ENCODE measurements around the gene TARBP2.

The TARBP2 gene

GRCh38 chr12:53516758-53517455 lies 15.8 kb downstream of the TARBP2 start:
- Histone ChIP-seq H3K27ac (ENCODE audit: low read depth, low read length) (no peak overlapping the region), H3K4me3 (ENCODE audit: low read length) (no peak overlapping the region), H3K9ac (ENCODE audit: low read length) (no peak overlapping the region), H2AK5ac (ENCODE audit: low read length) (no peak overlapping the region), H2BK5ac (ENCODE audit: low read length) (no peak overlapping the region), H4K5ac (ENCODE audit: low read length) (no peak overlapping the region), H3K79me1 (ENCODE audit: low read length) (no peaks in the 10 kb centered on the region), H3K4ac (ENCODE audit: low read depth, low read length) (no peak overlapping the region), H3K23ac (ENCODE audit: low read length) (no peak overlapping the region), H3K36me3 (ENCODE audit: control insufficient read depth, insufficient read depth, low read length) (peaks cover 1% of the 10 kb centered on the region), H2BK120ac (ENCODE audit: low read depth, low read length) (no peak overlapping the region), H4K8ac (ENCODE audit: low read depth, low read length) (no peak overlapping the region), H2BK15ac (replicated peaks; ENCODE audit: low read depth) (no peak overlapping the region), H3K18ac (ENCODE audit: low read length) (no peak overlapping the region), H3K4me1 (ENCODE audit: control insufficient read depth, low read depth, low read length) (no peaks in the 10 kb centered on the region), H3K79me2 (ENCODE audit: control insufficient read depth, insufficient read depth, low read length) (no peaks in the 10 kb centered on the region), H3K56ac (ENCODE audit: low read length) (no peak overlapping the region), H3K4me2 (ENCODE audit: low read length) (no peak overlapping the region), H3K27me3 (ENCODE audit: insufficient read depth, low read length, poor library complexity) (no peaks in the 10 kb centered on the region)
- no CpG with 5 or more reads among the region's 13 CpGs for WGBS (ENCODE audit: extremely low coverage, insufficient coverage, low lambda C conversion rate)
- DNase-seq = no peak

DNA sequence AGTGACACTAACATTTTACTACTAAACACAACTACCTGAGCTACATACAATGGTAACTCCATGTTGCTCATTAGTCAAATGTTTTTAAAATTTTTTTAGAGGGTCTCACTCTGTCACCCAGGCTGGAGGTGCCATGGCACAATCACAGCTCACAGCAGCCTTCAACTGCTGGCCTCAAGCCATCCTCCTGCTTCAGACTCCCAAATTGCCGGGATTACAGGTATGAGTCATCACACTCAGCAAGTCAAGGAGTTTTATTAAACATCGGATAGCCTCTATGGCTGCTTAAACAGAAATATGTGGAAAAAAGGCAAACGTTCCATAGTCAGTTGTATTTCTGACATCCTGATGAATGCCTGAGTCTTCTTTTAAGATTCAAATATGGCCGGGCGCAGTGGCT lies 17.3 kb downstream of the TARBP2 start:
- H4K8ac ChIP-seq (ENCODE audit: low read depth, low read length) = no peak overlapping the region
- no peaks in the 10 kb centered on the region for H3K27me3 ChIP-seq (ENCODE audit: insufficient read depth, low read length, poor library complexity)
- no peak overlapping the region for H3K4ac ChIP-seq (ENCODE audit: low read depth, low read length)
- no peak overlapping the region for H3K4me3 ChIP-seq (ENCODE audit: low read length)
- no peak overlapping the region for H4K5ac ChIP-seq (ENCODE audit: low read length)
- H2BK5ac ChIP-seq (ENCODE audit: low read length) = no peak overlapping the region
- no peak overlapping the region for H3K18ac ChIP-seq (ENCODE audit: low read length)
- no peak overlapping the region for H2BK15ac ChIP-seq (replicated peaks; ENCODE audit: low read depth)
- no peak for DNase-seq
- H3K23ac ChIP-seq (ENCODE audit: low read length) = no peak overlapping the region
- no peak overlapping the region for H3K56ac ChIP-seq (ENCODE audit: low read length)
- no peak overlapping the region for H3K27ac ChIP-seq (ENCODE audit: low read depth, low read length)
- no peak overlapping the region for H2BK120ac ChIP-seq (ENCODE audit: low read depth, low read length)
- H3K4me1 ChIP-seq (ENCODE audit: control insufficient read depth, low read depth, low read length) = no peaks in the 10 kb centered on the region
- no peaks in the 10 kb centered on the region for H3K79me1 ChIP-seq (ENCODE audit: low read length)
- H3K36me3 ChIP-seq (ENCODE audit: control insufficient read depth, insufficient read depth, low read length) = peaks cover 1% of the 10 kb centered on the region
- no peak overlapping the region for H3K9ac ChIP-seq (ENCODE audit: low read length)
- no CpG with 5 or more reads among the region's 5 CpGs for WGBS (ENCODE audit: extremely low coverage, insufficient coverage, low lambda C conversion rate)
- H3K4me2 ChIP-seq (ENCODE audit: low read length) = no peak overlapping the region
- no peaks in the 10 kb centered on the region for H3K79me2 ChIP-seq (ENCODE audit: control insufficient read depth, insufficient read depth, low read length)
- H2AK5ac ChIP-seq (ENCODE audit: low read length) = no peak overlapping the region

DNA sequence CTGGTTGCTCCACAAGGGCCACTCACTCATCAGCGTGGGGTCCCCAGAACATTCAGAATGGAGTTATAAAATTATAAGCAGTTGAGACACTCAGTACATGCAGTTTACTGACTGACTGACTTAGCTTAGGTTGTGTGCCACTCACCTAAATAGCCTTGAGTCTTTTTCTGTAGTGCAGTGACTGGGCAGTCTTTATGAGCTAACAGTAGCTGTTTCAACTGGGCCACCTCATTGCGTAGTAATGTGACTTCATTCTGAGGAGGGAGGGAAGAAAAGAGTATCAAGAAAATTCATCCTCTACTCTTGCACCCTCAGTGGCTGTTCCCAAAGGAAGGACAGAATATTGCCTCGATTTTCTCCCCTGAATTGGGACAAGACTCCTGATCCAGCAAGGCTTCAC lies 22.0 kb downstream of the TARBP2 start:
- no peak for DNase-seq
- Histone ChIP-seq H2AK5ac (ENCODE audit: low read length) (no peak overlapping the region), H2BK120ac (ENCODE audit: low read depth, low read length) (no peak overlapping the region), H3K36me3 (ENCODE audit: control insufficient read depth, insufficient read depth, low read length) (no peaks in the 10 kb centered on the region), H3K9ac (ENCODE audit: low read length) (no peak overlapping the region), H2BK15ac (replicated peaks; ENCODE audit: low read depth) (no peak overlapping the region), H2BK5ac (ENCODE audit: low read length) (no peak overlapping the region), H3K56ac (ENCODE audit: low read length) (no peak overlapping the region), H3K79me1 (ENCODE audit: low read length) (no peaks in the 10 kb centered on the region), H3K4me2 (ENCODE audit: low read length) (no peak overlapping the region), H4K8ac (ENCODE audit: low read depth, low read length) (no peak overlapping the region), H3K4me1 (ENCODE audit: control insufficient read depth, low read depth, low read length) (no peaks in the 10 kb centered on the region), H3K79me2 (ENCODE audit: control insufficient read depth, insufficient read depth, low read length) (no peaks in the 10 kb centered on the region), H4K5ac (ENCODE audit: low read length) (no peak overlapping the region), H3K4me3 (ENCODE audit: low read length) (no peak overlapping the region), H3K23ac (ENCODE audit: low read length) (no peak overlapping the region), H3K4ac (ENCODE audit: low read depth, low read length) (no peak overlapping the region), H3K18ac (ENCODE audit: low read length) (no peak overlapping the region), H3K27ac (ENCODE audit: low read depth, low read length) (no peak overlapping the region), H3K27me3 (ENCODE audit: insufficient read depth, low read length, poor library complexity) (no peaks in the 10 kb centered on the region)
- WGBS (ENCODE audit: extremely low coverage, insufficient coverage, low lambda C conversion rate) = no CpG with 5 or more reads among the region's 3 CpGs

DNA sequence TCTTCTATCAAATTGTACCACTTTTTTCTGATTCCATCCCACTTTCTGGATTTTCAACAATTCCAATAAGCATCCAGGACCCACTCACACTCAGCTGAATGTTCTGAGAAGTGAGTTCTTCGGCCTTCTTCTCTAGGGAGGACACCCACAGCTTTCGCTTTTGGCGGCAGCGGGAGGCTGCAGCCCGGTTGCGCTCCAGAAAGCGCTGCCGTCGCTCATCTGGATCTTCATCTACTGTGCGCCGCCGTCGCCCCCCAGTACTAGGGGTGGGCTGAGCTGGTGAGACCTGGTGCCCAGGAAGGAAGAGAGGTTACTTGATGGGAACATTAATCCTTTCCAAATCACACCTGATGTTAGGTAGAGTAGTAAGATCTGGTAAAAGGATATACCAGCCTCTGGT lies 23.4 kb downstream of the TARBP2 start:
- Histone ChIP-seq H3K27ac (ENCODE audit: low read depth, low read length) (no peak overlapping the region), H3K9ac (ENCODE audit: low read length) (no peak overlapping the region), H3K79me1 (ENCODE audit: low read length) (no peaks in the 10 kb centered on the region), H3K79me2 (ENCODE audit: control insufficient read depth, insufficient read depth, low read length) (no peaks in the 10 kb centered on the region), H3K4me3 (ENCODE audit: low read length) (no peak overlapping the region), H4K8ac (ENCODE audit: low read depth, low read length) (no peak overlapping the region), H2AK5ac (ENCODE audit: low read length) (no peak overlapping the region), H3K56ac (ENCODE audit: low read length) (no peak overlapping the region), H2BK15ac (replicated peaks; ENCODE audit: low read depth) (no peak overlapping the region), H3K27me3 (ENCODE audit: insufficient read depth, low read length, poor library complexity) (no peaks in the 10 kb centered on the region), H2BK120ac (ENCODE audit: low read depth, low read length) (no peak overlapping the region), H3K4me1 (ENCODE audit: control insufficient read depth, low read depth, low read length) (no peaks in the 10 kb centered on the region), H2BK5ac (ENCODE audit: low read length) (no peak overlapping the region), H3K18ac (ENCODE audit: low read length) (no peak overlapping the region), H4K5ac (ENCODE audit: low read length) (no peak overlapping the region), H3K4ac (ENCODE audit: low read depth, low read length) (no peak overlapping the region), H3K4me2 (ENCODE audit: low read length) (no peak overlapping the region), H3K23ac (ENCODE audit: low read length) (no peak overlapping the region), H3K36me3 (ENCODE audit: control insufficient read depth, insufficient read depth, low read length) (no peaks in the 10 kb centered on the region)
- WGBS (ENCODE audit: extremely low coverage, insufficient coverage, low lambda C conversion rate) = no CpG with 5 or more reads among the region's 13 CpGs
- DNase-seq = no peak

DNA sequence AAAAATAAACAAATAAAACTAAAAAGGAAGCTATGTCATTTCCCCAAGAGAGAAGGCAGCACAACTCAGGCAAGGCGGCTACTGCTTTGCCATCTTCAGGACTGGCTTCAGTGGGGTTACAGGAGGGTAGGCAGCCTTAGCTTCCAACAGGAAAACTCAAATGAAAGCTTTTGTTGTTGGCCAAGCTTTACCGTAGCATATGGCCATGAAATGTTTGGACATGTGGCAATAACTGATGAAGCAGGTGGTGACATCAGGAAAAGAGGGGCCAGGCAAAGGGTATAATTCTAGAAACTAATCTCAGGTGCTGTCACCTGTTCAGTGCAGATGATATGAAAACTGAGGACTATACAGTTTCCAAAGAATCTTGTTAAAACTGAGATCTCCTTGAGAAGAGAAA lies 29.0 kb downstream of the TARBP2 start:
- H3K4me3 ChIP-seq (ENCODE audit: low read length) = no peak overlapping the region
- H3K4me2 ChIP-seq (ENCODE audit: low read length) = no peak overlapping the region
- no peak overlapping the region for H3K27ac ChIP-seq (ENCODE audit: low read depth, low read length)
- H3K36me3 ChIP-seq (ENCODE audit: control insufficient read depth, insufficient read depth, low read length) = peaks cover 8% of the 10 kb centered on the region
- H2BK120ac ChIP-seq (ENCODE audit: low read depth, low read length) = no peak overlapping the region
- DNase-seq = no peak
- no peak overlapping the region for H2BK5ac ChIP-seq (ENCODE audit: low read length)
- H3K56ac ChIP-seq (ENCODE audit: low read length) = no peak overlapping the region
- H3K27me3 ChIP-seq (ENCODE audit: insufficient read depth, low read length, poor library complexity) = no peaks in the 10 kb centered on the region
- no peak overlapping the region for H3K23ac ChIP-seq (ENCODE audit: low read length)
- H3K9ac ChIP-seq (ENCODE audit: low read length) = no peak overlapping the region
- H3K4ac ChIP-seq (ENCODE audit: low read depth, low read length) = no peak overlapping the region
- no peak overlapping the region for H3K18ac ChIP-seq (ENCODE audit: low read length)
- H4K5ac ChIP-seq (ENCODE audit: low read length) = no peak overlapping the region
- no peak overlapping the region for H4K8ac ChIP-seq (ENCODE audit: low read depth, low read length)
- H2BK15ac ChIP-seq (replicated peaks; ENCODE audit: low read depth) = no peak overlapping the region
- H2AK5ac ChIP-seq (ENCODE audit: low read length) = no peak overlapping the region
- H3K79me2 ChIP-seq (ENCODE audit: control insufficient read depth, insufficient read depth, low read length) = no peaks in the 10 kb centered on the region
- H3K79me1 ChIP-seq (ENCODE audit: low read length) = no peaks in the 10 kb centered on the region
- H3K4me1 ChIP-seq (ENCODE audit: control insufficient read depth, low read depth, low read length) = no peaks in the 10 kb centered on the region
- no CpG with 5 or more reads among the region's 2 CpGs for WGBS (ENCODE audit: extremely low coverage, insufficient coverage, low lambda C conversion rate)

- Histone ChIP-seq H3K23ac (ENCODE audit: low read length) (no peak overlapping the region), H2BK5ac (ENCODE audit: low read length) (no peak overlapping the region), H3K18ac (ENCODE audit: low read length) (no peak overlapping the region), H3K56ac (ENCODE audit: low read length) (no peak overlapping the region), H3K27ac (ENCODE audit: low read depth, low read length) (no peak overlapping the region), H3K79me2 (ENCODE audit: control insufficient read depth, insufficient read depth, low read length) (no peaks in the 10 kb centered on the region), H3K4me2 (ENCODE audit: low read length) (no peak overlapping the region), H4K8ac (ENCODE audit: low read depth, low read length) (no peak overlapping the region), H2BK15ac (replicated peaks; ENCODE audit: low read depth) (no peak overlapping the region), H3K36me3 (ENCODE audit: control insufficient read depth, insufficient read depth, low read length) (peaks cover 8% of the 10 kb centered on the region), H3K4me1 (ENCODE audit: control insufficient read depth, low read depth, low read length) (no peaks in the 10 kb centered on the region), H3K4ac (ENCODE audit: low read depth, low read length) (no peak overlapping the region), H2BK120ac (ENCODE audit: low read depth, low read length) (no peak overlapping the region), H4K5ac (ENCODE audit: low read length) (no peak overlapping the region), H3K79me1 (ENCODE audit: low read length) (no peaks in the 10 kb centered on the region), H3K9ac (ENCODE audit: low read length) (no peak overlapping the region), H3K27me3 (ENCODE audit: insufficient read depth, low read length, poor library complexity) (no peaks in the 10 kb centered on the region), H2AK5ac (ENCODE audit: low read length) (no peak overlapping the region), H3K4me3 (ENCODE audit: low read length) (no peak overlapping the region)
- no peak for DNase-seq
- WGBS (ENCODE audit: extremely low coverage, insufficient coverage, low lambda C conversion rate) = no CpG with 5 or more reads among the region's 4 CpGs
These were observed 29.8 kb downstream of the TARBP2 start for GRCh38 chr12:53530920-53531319.
